Type B pancreatic cell (in vitro differentiated cells): ENCODE measurements around the gene PTCD1. TPM values are rescaled to one million over a fixed set of nuclear protein-coding genes. Genes with fewer than 3 reads are reported as not detected.

Experiments used
- total RNA-seq: library from RNA; stranded (reverse); gene quantifications from 2 replicates; pipeline ENCODE4 v1.2.1, GENCODE V29; 2021; ENCODE audit warnings: low replicate concordance

The PTCD1 gene
- total RNA-seq, 1 donor from 2014 or later: 11.3 TPM

Other genes with a start within 250 kb of the PTCD1 start
- 0.17 and 0.48 TPM in 2 replicates for gene KPNA7, start 230.7 kb downstream of the PTCD1 start, total RNA-seq
- gene MYH16, start 166.0 kb downstream of the PTCD1 start, total RNA-seq: not detected in 2 replicates
- 164 and 209 TPM in 2 replicates for gene ARPC1A, start 112.9 kb downstream of the PTCD1 start, total RNA-seq
- 55.0 and 125 TPM in 2 replicates for gene ARPC1B, start 64.1 kb downstream of the PTCD1 start, total RNA-seq
- 112 and 115 TPM in 2 replicates for gene PDAP1, start 30.2 kb downstream of the PTCD1 start, total RNA-seq
- gene BUD31, start 29.8 kb downstream of the PTCD1 start, total RNA-seq: 102 and 166 TPM in 2 replicates
- 48.4 and 64.1 TPM in 2 replicates for gene CPSF4, start 145 bp upstream of the PTCD1 start, total RNA-seq
- 345 and 403 TPM in 2 replicates for gene ATP5MF, start 27.4 kb upstream of the PTCD1 start, total RNA-seq
- gene ZNF789, start 34.1 kb upstream of the PTCD1 start, total RNA-seq: 12.6 and 19.0 TPM in 2 replicates
- 24.3 and 31.8 TPM in 2 replicates for gene ZNF394, start 61.5 kb upstream of the PTCD1 start, total RNA-seq
- gene ZKSCAN5, start 65.9 kb upstream of the PTCD1 start, total RNA-seq: 9.2 and 14.0 TPM in 2 replicates
- 10.2 and 10.8 TPM in 2 replicates for gene FAM200A, start 113.3 kb upstream of the PTCD1 start, total RNA-seq
- 69.2 and 89.1 TPM in 2 replicates for gene ZNF655, start 119.8 kb upstream of the PTCD1 start, total RNA-seq
- gene TMEM225B, start 159.5 kb upstream of the PTCD1 start, total RNA-seq: 0.36 and 0.82 TPM in 2 replicates
- gene ZSCAN25, start 178.1 kb upstream of the PTCD1 start, total RNA-seq: 22.9 and 25.4 TPM in 2 replicates
- 33.1 and 53.0 TPM in 2 replicates for gene CYP3A5, start 241.2 kb upstream of the PTCD1 start, total RNA-seq